A549 (cell line): ENCODE results near the gene DGKE. TPM values are rescaled to one million over a fixed set of nuclear protein-coding genes. Genes with fewer than 3 reads are reported as not detected.

Source experiments
- ATAC-seq, 2 experiments: fragments of 200-7000 bp in 1 of 2; fragments of >200 bp in 1 of 2; cut with Nextera tagmentation in 1 of 2; cut with Tn5 transposase in 1 of 2; 3 replicates each; pipeline versions ENCODE4 v1.8.0 to v1.9.1; 2018 to 2020; ENCODE audit warnings: mild to moderate bottlenecking in 1 of 2, moderate library complexity in 1 of 2
- CTCF ChIA-PET: fragments of 300-600 bp; sonication (Branson Sonifier 250); formaldehyde crosslinking; extraction: SDS; loops from one replicate; lab custom pipeline; 2021; ENCODE audit warnings: antibody characterized with exemption, inconsistent platforms; lab: Yijun Ruan, JAX
- POLR2A ChIA-PET: fragments of 350-600 bp; formaldehyde crosslinking; extraction: SDS; loops from one replicate; lab custom pipeline; 2021; ENCODE audit warnings: antibody characterized with exemption, inconsistent platforms; lab: Yijun Ruan, JAX
- DNase-seq, 2 experiments: peaks; one replicate each; pipeline versions ENCODE4 v3.0.0 to v3.0.0-alpha.2; 2011 to 2016; ENCODE audit warnings: low read depth in 1 of 2, low spot score in 1 of 2
- FAIRE-seq: peaks from 2 replicates; lab custom pipeline; 2011; peaks lifted over from hg19 to GRCh38; lab: Jason Lieb, UNC
- H3K27ac ChIP-seq, 2 experiments: fragments of >200 bp; sonication (Bioruptor Twin); formaldehyde crosslinking; 3 replicates each; pipeline ENCODE4 v1.5.1; 2016 to 2017
- H3K4me1 ChIP-seq: fragments of >200 bp; sonication (Bioruptor Twin); formaldehyde crosslinking; 3 replicates; pipeline ENCODE4 v1.6.1; 2016
- H3K4me2 ChIP-seq: fragments of >200 bp; sonication (Bioruptor Twin); formaldehyde crosslinking; 3 replicates; pipeline ENCODE4 v1.6.1; 2016
- H3K4me3 ChIP-seq: fragments of >200 bp; sonication (Bioruptor Twin); formaldehyde crosslinking; 3 replicates; pipeline ENCODE4 v1.5.1; 2016
- H3K9me3 ChIP-seq: fragments of >200 bp; sonication (Bioruptor Twin); formaldehyde crosslinking; 3 replicates; pipeline ENCODE4 v1.6.1; 2016
- ATOH8 ChIP-seq: fragments of 250-450 bp; sonication (Bioruptor Pico); IDR thresholded peaks from 2 replicates; pipeline ENCODE4 v1.5.0; 2020; ENCODE audit warnings: low read depth, mild to moderate bottlenecking, moderate library complexity
- BHLHE40 ChIP-seq: IDR thresholded peaks from 2 replicates; pipeline ENCODE4 v1.6.1; 2012; ENCODE audit warnings: low read depth, low read length, inconsistent platforms
- CBX8 ChIP-seq: fragments of 200-600 bp; sonication (generic); IDR thresholded peaks from 2 replicates; pipeline ENCODE4 v1.6.1; 2016
- E2F6 ChIP-seq: IDR thresholded peaks from 2 replicates; pipeline ENCODE4 v1.6.1; 2012; ENCODE audit warnings: low read depth, borderline replicate concordance
- EHF ChIP-seq: fragments of 250-450 bp; sonication (Bioruptor Pico); IDR thresholded peaks from 2 replicates; pipeline ENCODE4 v1.5.0; 2020; ENCODE audit warnings: mild to moderate bottlenecking
- ELK1 ChIP-seq: fragments of 150-350 bp; IDR thresholded peaks from 2 replicates; pipeline ENCODE4 v1.6.1; 2014; ENCODE audit warnings: low read depth, mild to moderate bottlenecking, low read length
- ESRRA ChIP-seq: fragments of 150-350 bp; IDR thresholded peaks from 2 replicates; pipeline ENCODE4 v1.6.1; 2014; ENCODE audit warnings: mild to moderate bottlenecking, low read length, borderline replicate concordance
- FOSL2 ChIP-seq, 2 experiments: fragments of 450-650 bp in 1 of 2; fragments of >200 bp in 1 of 2; sonication (Bioruptor Twin) in 1 of 2; formaldehyde crosslinking; IDR thresholded peaks; 2 replicates each; pipeline versions ENCODE4 v1.5.0 to v1.6.1; 2016 to 2020; ENCODE audit warnings: mild to moderate bottlenecking in 1 of 2, moderate library complexity in 1 of 2
- HES2 ChIP-seq: fragments of >200 bp; sonication (Bioruptor Twin); formaldehyde crosslinking; IDR thresholded peaks from 2 replicates; pipeline ENCODE4 v1.6.1; 2016
- HEYL ChIP-seq: fragments of 250-450 bp; sonication (Bioruptor Pico); IDR thresholded peaks from 2 replicates; pipeline ENCODE4 v1.8.0; 2021; ENCODE audit warnings: mild to moderate bottlenecking, moderate library complexity
- JUN ChIP-seq, 2 experiments: fragments of >200 bp; sonication (Bioruptor Twin); formaldehyde crosslinking; IDR thresholded peaks; 2 replicates in 1 of 2; 3 replicates in 1 of 2; pipeline ENCODE4 v1.6.1; 2016 to 2017
- JUNB ChIP-seq: fragments of >200 bp; sonication (Bioruptor Twin); formaldehyde crosslinking; IDR thresholded peaks from 2 replicates; pipeline ENCODE4 v1.6.1; 2016
- KDM5A ChIP-seq: fragments of 200-600 bp; sonication (generic); IDR thresholded peaks from 2 replicates; pipeline ENCODE4 v1.6.1; 2016; ENCODE audit warnings: antibody characterized with exemption, mild to moderate bottlenecking
- MYC ChIP-seq: IDR thresholded peaks from 2 replicates; pipeline ENCODE4 v1.6.1; 2012; ENCODE audit warnings: mild to moderate bottlenecking, inconsistent platforms, low read length, improper control_type of control experiment, borderline replicate concordance
- NFE2L2 ChIP-seq: fragments of 150-350 bp; conservative IDR thresholded peaks from 2 replicates; pipeline ENCODE4 v1.6.1; 2014; ENCODE audit warnings: low read length
- NPAS2 ChIP-seq: fragments of 250-450 bp; sonication (Bioruptor Pico); IDR thresholded peaks from 2 replicates; pipeline ENCODE4 v1.8.0; 2022; ENCODE audit warnings: mild to moderate bottlenecking, moderate library complexity, borderline replicate concordance
- NR3C1 ChIP-seq: fragments of >200 bp; sonication (Bioruptor Twin); formaldehyde crosslinking; IDR thresholded peaks from 3 replicates; pipeline ENCODE4 v1.6.1; 2017
- POLR2AphosphoS2 ChIP-seq: conservative IDR thresholded peaks from 2 replicates; pipeline ENCODE4 v1.6.1; 2012; ENCODE audit warnings: low read length, improper control_type of control experiment, inconsistent platforms
- RFX5 ChIP-seq: fragments of 450-650 bp; IDR thresholded peaks from 2 replicates; pipeline ENCODE4 v1.7.1; 2014; ENCODE audit warnings: antibody characterized with exemption, mild to moderate bottlenecking, moderate library complexity
- ZFP36 ChIP-seq: fragments of 450-650 bp; IDR thresholded peaks from 2 replicates; pipeline ENCODE4 v1.6.1; 2014; ENCODE audit warnings: borderline replicate concordance; ENCODE audit not compliant: partially characterized antibody
- ZNF302 ChIP-seq: fragments of 250-450 bp; sonication (Bioruptor Pico); IDR thresholded peaks from 2 replicates; pipeline ENCODE4 v1.9.0; 2021; ENCODE audit warnings: inconsistent platforms, mild to moderate bottlenecking, moderate library complexity
- WGBS: methylation state at CpG from one replicate; pipeline ENCODE4 v1.1.6; 2017; ENCODE audit errors: missing lambda C conversion rate; 5-methylcytosine and 5-hydroxymethylcytosine counted together
- polyA plus RNA-seq, 4 experiments: library from polyadenylated mRNA; depleted of rRNA in 3 of 4; stranded (reverse); fragments of >200 nt; fragmentation: RNase III in 1 of 4; extraction: RNeasy Plus Mini Kit Qiagen cat#74134 plus additional on column Dnase treatment in 1 of 4; gene quantifications; 2 replicates in 3 of 4; 3 replicates in 1 of 4; pipeline ENCODE4 v1.2.3, GENCODE V29; 2011 to 2017

The DGKE gene
- polyA plus RNA-seq, 2 of the 4 experiments (the other 2 are of a cell fraction) = 3.4 to 4.6 TPM

- DNase-seq (no peak), FAIRE-seq (no peak), ATAC-seq (peak; percentile 21 to 23; a peak in 3 of 6 replicates)
- CTCF ChIA-PET = interaction anchor here (0.9 to 2.1 kb wide), 3 partner anchors 14 to 78 kb away, joined by 3 to 11 read pairs (median 3); no protein-coding TSS in a partner anchor
- Histone ChIP-seq H3K9me3 (no peaks in the 10 kb centered on the region), H3K4me1 (no peaks in the 10 kb centered on the region), H3K4me3 (no peak overlapping the region), H3K4me2 (no peak overlapping the region), H3K27ac (no peak overlapping the region)
- TF ChIP-seq ATOH8 (CRISPR knock-in tag) (no peak), ESRRA (no peak)
- POLR2A ChIA-PET = no interaction called here
Measured at GRCh38 chr17:56793531-56793930, 40.4 kb upstream of the DGKE start.

DNA sequence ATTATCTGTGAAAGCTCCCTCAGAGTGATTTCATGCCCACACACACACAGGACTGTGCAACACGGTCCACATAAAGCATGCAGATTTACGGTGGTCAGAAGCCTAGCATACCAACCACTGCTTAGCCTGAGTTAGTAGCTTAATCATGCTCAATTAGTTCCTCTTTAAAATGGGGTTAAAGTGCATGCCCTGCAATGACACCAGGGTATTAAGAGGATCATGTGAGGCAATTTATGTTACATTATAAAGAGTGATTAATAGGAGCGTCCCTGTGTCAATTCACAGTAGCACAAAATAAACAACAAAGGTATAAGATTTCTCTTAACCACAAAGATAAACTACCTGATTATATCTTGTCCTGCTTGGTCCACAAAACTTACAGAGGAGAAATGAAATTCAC lies 40.0 kb upstream of the DGKE start:
- FAIRE-seq (no peak), ATAC-seq (no peak)
- H3K4me2 ChIP-seq = no peak overlapping the region
- CTCF ChIA-PET = interaction anchor here (1.3 to 2.1 kb wide), 2 partner anchors 14 to 26 kb away, joined by 3 to 11 read pairs; no protein-coding TSS in a partner anchor
- TF ChIP-seq NR3C1 (no peak), BHLHE40 (no peak), ATOH8 (CRISPR knock-in tag) (no peak), HEYL (CRISPR knock-in tag) (no peak), KDM5A (no peak), MYC (no peak), ELK1 (no peak), NFE2L2 (no peak), EHF (CRISPR knock-in tag) (no peak), JUN (IDR thresholded peaks at IDR 0.05) (no peak), NPAS2 (CRISPR knock-in tag) (no peak), FOSL2 (IDR thresholded peaks at IDR 0.05) (no peak), FOSL2 (CRISPR knock-in tag; IDR thresholded peaks at IDR 0.05) (no peak), ZFP36 (no peak), HES2 (no peak), POLR2AphosphoS2 (no peak), CBX8 (no peak), ZNF302 (CRISPR knock-in tag) (no peak), E2F6 (no peak), JUNB (no peak), RFX5 (no peak)
- TF ChIP-seq, all 56 proteins: peak for 0
- Histone ChIP-seq H3K4me1 (no peaks in the 10 kb centered on the region), H3K27ac (no peak overlapping the region), H3K9me3 (no peaks in the 10 kb centered on the region), H3K4me3 (no peak overlapping the region)
- DNase-seq = no peak
- POLR2A ChIA-PET = no interaction called here
- 63% methylated on average over 3 of the region's 3 CpGs for WGBS
